Measurements from ENCODE around the gene SP6. TPM values are rescaled to one million over a fixed set of nuclear protein-coding genes. Genes with fewer than 3 reads are reported as not detected.

Gene SP6
- total RNA-seq, 2 donors from 2014 or later: 2.7 TPM; not detected in 1

GRCh38 chr17:47803751-47804150 lies 47.2 kb downstream of the SP6 start:
- Histone ChIP-seq H3K9me3 (no peaks in the 10 kb centered on the region), H3K4me1 (peaks cover 0 to 7% of the 10 kb centered on the region in 2 donors), H3K27ac (no peak overlapping the region), H3K36me3 (peaks cover 16% of the 10 kb centered on the region), H3K4me3 (no peak overlapping the region), H3K27me3 (no peaks in the 10 kb centered on the region)
- TF ChIP-seq CTCF (IDR thresholded peaks at IDR 0.05): no peak
- DNase-seq (ENCODE audit: low spot score): no peak

DNA sequence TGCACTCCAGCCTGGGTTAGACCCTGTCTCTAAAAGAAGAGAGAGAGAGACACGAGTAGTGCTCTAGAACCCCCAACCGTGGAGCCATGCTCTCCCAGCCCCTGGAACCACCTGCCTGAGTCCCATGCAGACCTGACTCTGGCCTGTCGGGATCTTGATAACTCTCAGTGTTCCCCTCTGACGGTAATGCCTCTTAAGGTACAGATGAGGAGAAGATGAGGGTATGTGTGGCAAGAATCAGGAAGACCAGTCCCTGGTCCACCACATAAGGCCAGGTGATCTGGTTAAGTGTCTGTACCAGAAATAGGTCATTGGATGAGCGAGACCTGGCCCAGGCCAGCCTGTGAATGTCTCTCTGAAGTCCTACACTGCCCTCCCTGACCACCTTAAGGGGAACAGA lies 47.8 kb downstream of the SP6 start:
- DNase-seq (ENCODE audit: low spot score): no peak
- Histone ChIP-seq H3K27me3 (no peaks in the 10 kb centered on the region), H3K4me1 (peaks cover 0 to 7% of the 10 kb centered on the region in 2 donors), H3K36me3 (peaks cover 10% of the 10 kb centered on the region), H3K9me3 (no peaks in the 10 kb centered on the region), H3K27ac (no peak overlapping the region), H3K4me3 (no peak overlapping the region)
- TF ChIP-seq CTCF (IDR thresholded peaks at IDR 0.05): no peak

DNA sequence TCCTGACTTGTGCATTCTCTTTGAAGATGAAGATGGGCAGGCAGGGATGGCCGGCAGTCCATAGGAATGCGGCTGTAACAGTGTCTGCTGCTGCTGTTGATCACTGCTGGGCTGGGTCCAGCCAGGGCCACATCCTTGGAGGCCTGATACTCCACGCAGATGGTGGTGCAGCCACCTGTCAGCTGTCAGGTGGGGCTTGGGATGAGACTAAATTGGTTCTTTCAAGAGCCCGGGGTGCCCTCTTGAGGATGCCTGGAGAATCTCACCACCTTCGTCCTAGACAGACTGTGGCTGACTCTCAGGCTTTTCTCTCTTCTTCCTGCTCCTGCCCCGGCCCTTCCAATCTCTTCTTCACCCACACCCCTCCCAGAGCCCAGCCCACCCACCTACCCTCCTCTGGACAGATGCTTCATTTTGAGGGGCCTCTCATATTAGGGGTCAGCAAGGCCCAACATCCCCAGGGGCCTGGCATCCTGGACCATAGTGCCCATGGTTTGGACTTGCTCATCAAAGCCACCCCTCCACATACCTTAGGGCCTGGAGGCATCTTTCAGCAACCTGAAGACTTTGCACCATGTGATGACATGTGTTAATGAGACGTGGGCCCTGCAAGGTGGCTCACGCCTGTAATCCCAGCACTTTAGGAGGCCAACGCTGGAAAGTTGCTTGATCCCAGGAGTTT lies 48.5 kb downstream of the SP6 start:
- no peaks in the 10 kb centered on the region for H3K27me3 ChIP-seq
- H3K27ac ChIP-seq: no peak overlapping the region
- no peak for DNase-seq (ENCODE audit: low spot score)
- no peaks in the 10 kb centered on the region for H3K9me3 ChIP-seq
- peak in 1 of 2 donors; percentile 65 for TF ChIP-seq CTCF (IDR thresholded peaks at IDR 0.05)
- H3K4me3 ChIP-seq: no peak overlapping the region
- peaks cover 0 to 7% of the 10 kb centered on the region in 2 donors for H3K4me1 ChIP-seq
- H3K36me3 ChIP-seq: peaks cover 3% of the 10 kb centered on the region

- Histone ChIP-seq H3K27me3 (no peaks in the 10 kb centered on the region), H3K36me3 (no peaks in the 10 kb centered on the region), H3K27ac (no peak overlapping the region), H3K9me3 (no peaks in the 10 kb centered on the region), H3K4me1 (peaks cover 0 to 7% of the 10 kb centered on the region in 2 donors), H3K4me3 (no peak overlapping the region)
- TF ChIP-seq CTCF (IDR thresholded peaks at IDR 0.05): no peak
- DNase-seq (ENCODE audit: low spot score): no peak
These were observed 49.1 kb downstream of the SP6 start for GRCh38 chr17:47801906-47802305.

DNA sequence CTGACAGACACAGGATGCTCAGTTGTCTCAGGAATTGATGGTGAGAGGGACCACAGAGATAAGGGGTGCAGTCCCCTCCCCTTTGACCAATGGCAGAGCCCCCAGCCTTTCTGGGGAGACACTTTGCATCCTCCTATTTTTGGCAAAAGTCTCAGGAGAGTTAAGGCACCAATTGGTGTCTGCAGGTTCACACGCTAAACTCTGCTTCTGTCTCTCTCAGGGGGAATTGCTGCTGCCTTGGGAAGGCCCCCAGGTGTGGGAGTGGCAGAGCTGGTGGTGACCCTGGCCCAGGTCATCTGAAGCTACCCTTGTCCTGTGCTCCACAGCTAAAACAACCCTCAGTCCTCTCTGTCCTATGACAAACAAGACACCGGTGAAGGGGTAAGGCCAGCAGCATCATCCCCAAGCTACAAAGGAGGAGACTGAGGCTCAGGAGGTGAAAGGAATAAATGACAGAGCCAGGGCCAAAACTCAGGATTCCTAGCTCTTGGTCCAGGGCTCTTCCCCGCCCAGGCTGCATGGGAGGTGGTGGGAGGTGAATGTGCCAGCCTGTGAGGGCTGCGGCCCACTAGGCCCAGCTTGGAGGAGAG lies 49.7 kb downstream of the SP6 start:
- no peak overlapping the region for H3K4me3 ChIP-seq
- H3K27ac ChIP-seq: no peak overlapping the region
- H3K4me1 ChIP-seq: peaks cover 0 to 7% of the 10 kb centered on the region in 2 donors
- no peaks in the 10 kb centered on the region for H3K36me3 ChIP-seq
- DNase-seq (ENCODE audit: low spot score): no peak
- no peaks in the 10 kb centered on the region for H3K9me3 ChIP-seq
- no peak for TF ChIP-seq CTCF (IDR thresholded peaks at IDR 0.05)
- no peaks in the 10 kb centered on the region for H3K27me3 ChIP-seq

All from right atrium auricular region (tissue), 2 donors.